Left hindlimb (tissue), 1 donor: ENCODE results near the gene MYO9A.
"Not testable (repeated sequence)": the region's sequence is repeated elsewhere in the genome, so short reads cannot be mapped to it uniquely, and the experiment has no call there.

Source experiments
- DNase-seq: peaks from one replicate; pipeline ENCODE4 v3.0.0-alpha.2; 2018

Gene MYO9A

GRCh38 chr15:72086920-72087648, 30.9 kb downstream of the MYO9A start:
- DNase-seq = no peak

GRCh38 chr15:72086010-72086697, 31.8 kb downstream of the MYO9A start:
- DNase-seq = no peak

GRCh38 chr15:72082176-72082575, 35.8 kb downstream of the MYO9A start:
- no peak for DNase-seq

- no peak for DNase-seq
Observed at GRCh38 chr15:72078887-72079286, 39.1 kb downstream of the MYO9A start.

GRCh38 chr15:72077950-72078349, 40.0 kb downstream of the MYO9A start:
- no peak for DNase-seq

- no peak for DNase-seq
Observed at GRCh38 chr15:72074335-72075060, 43.5 kb downstream of the MYO9A start.

GRCh38 chr15:72071448-72071825, 46.5 kb downstream of the MYO9A start:
- not testable (repeated sequence) for DNase-seq

- no peak for DNase-seq
Observed at GRCh38 chr15:72070817-72071447, 47.0 kb downstream of the MYO9A start.

- DNase-seq = no peak
Observed at GRCh38 chr15:72068856-72069255, 49.1 kb downstream of the MYO9A start.

GRCh38 chr15:72065801-72066200, 52.1 kb downstream of the MYO9A start:
- no peak for DNase-seq

- DNase-seq = no peak
Observed at GRCh38 chr15:72063186-72063585, 54.8 kb downstream of the MYO9A start.

GRCh38 chr15:72062319-72062718, 55.6 kb downstream of the MYO9A start:
- no peak for DNase-seq

- DNase-seq = no peak
Observed at GRCh38 chr15:72060687-72061250, 57.2 kb downstream of the MYO9A start.

GRCh38 chr15:72058585-72058984, 59.4 kb downstream of the MYO9A start:
- no peak for DNase-seq

GRCh38 chr15:72057548-72058091, 60.3 kb downstream of the MYO9A start:
- no peak for DNase-seq

GRCh38 chr15:72056217-72056616, 61.7 kb downstream of the MYO9A start:
- not testable (repeated sequence) for DNase-seq

- not testable (repeated sequence) for DNase-seq
Observed at GRCh38 chr15:72053297-72053696, 64.7 kb downstream of the MYO9A start.

- no peak for DNase-seq
Observed at GRCh38 chr15:72050700-72051099, 67.2 kb downstream of the MYO9A start.

GRCh38 chr15:72047020-72047419, 70.9 kb downstream of the MYO9A start:
- no peak for DNase-seq

GRCh38 chr15:72044956-72045355, 73.0 kb downstream of the MYO9A start:
- peak; percentile 36 for DNase-seq

GRCh38 chr15:72042865-72043264, 75.1 kb downstream of the MYO9A start:
- no peak for DNase-seq

- no peak for DNase-seq
Observed at GRCh38 chr15:72042054-72042453, 75.9 kb downstream of the MYO9A start.

GRCh38 chr15:72037321-72037720, 80.6 kb downstream of the MYO9A start:
- no peak for DNase-seq
